Measurements from ENCODE around the gene MRPS26.
"Not testable (repeated sequence)": the region's sequence is repeated elsewhere in the genome, so short reads cannot be mapped to it uniquely, and the experiment has no call there.

MRPS26 gene

GRCh38 chr20:3021777-3022176, 24.1 kb upstream of the MRPS26 start:
- DNase-seq (ENCODE audit: extremely low read depth, insufficient read length): no peak
- H3K4me3 ChIP-seq (replicated peaks; ENCODE audit: low read depth, low read length): no peak overlapping the region
- TF ChIP-seq CTCF (IDR thresholded peaks at IDR 0.05; ENCODE audit: insufficient read depth, low read length, poor library complexity, severe bottlenecking): no peak
- H3K36me3 ChIP-seq (ENCODE audit: control insufficient read depth, insufficient read depth, low read length): peaks cover 13% of the 10 kb centered on the region
- H3K27me3 ChIP-seq (replicated peaks; ENCODE audit: control insufficient read depth, insufficient read depth, low read length): no peaks in the 10 kb centered on the region

GRCh38 chr20:3022559-3023490, 23.0 kb upstream of the MRPS26 start:
- not testable (repeated sequence) for DNase-seq (ENCODE audit: extremely low read depth, insufficient read length); H3K27me3 ChIP-seq (replicated peaks; ENCODE audit: control insufficient read depth, insufficient read depth, low read length); H3K4me3 ChIP-seq (replicated peaks; ENCODE audit: low read depth, low read length)
- H3K36me3 ChIP-seq (ENCODE audit: control insufficient read depth, insufficient read depth, low read length): peaks cover 18% of the 10 kb centered on the region

GRCh38 chr20:3027987-3028386, 17.9 kb upstream of the MRPS26 start:
- no peak for DNase-seq (ENCODE audit: extremely low read depth, insufficient read length)
- Histone ChIP-seq H3K36me3 (ENCODE audit: control insufficient read depth, insufficient read depth, low read length) (peaks cover 26% of the 10 kb centered on the region), H3K27me3 (replicated peaks; ENCODE audit: control insufficient read depth, insufficient read depth, low read length) (no peaks in the 10 kb centered on the region), H3K4me3 (replicated peaks; ENCODE audit: low read depth, low read length) (no peak overlapping the region)
- TF ChIP-seq CTCF (IDR thresholded peaks at IDR 0.05; ENCODE audit: insufficient read depth, low read length, poor library complexity, severe bottlenecking): no peak

- TF ChIP-seq CTCF (IDR thresholded peaks at IDR 0.05; ENCODE audit: insufficient read depth, low read length, poor library complexity, severe bottlenecking): no peak
- peaks cover 28% of the 10 kb centered on the region for H3K36me3 ChIP-seq (ENCODE audit: control insufficient read depth, insufficient read depth, low read length)
Measured at GRCh38 chr20:3031524-3032147, 14.2 kb upstream of the MRPS26 start.

GRCh38 chr20:3032624-3033023, 13.2 kb upstream of the MRPS26 start:
- Histone ChIP-seq H3K27me3 (replicated peaks; ENCODE audit: control insufficient read depth, insufficient read depth, low read length) (no peaks in the 10 kb centered on the region), H3K4me3 (replicated peaks; ENCODE audit: low read depth, low read length) (no peak overlapping the region), H3K36me3 (ENCODE audit: control insufficient read depth, insufficient read depth, low read length) (peaks cover 31% of the 10 kb centered on the region)
- no peak for TF ChIP-seq CTCF (IDR thresholded peaks at IDR 0.05; ENCODE audit: insufficient read depth, low read length, poor library complexity, severe bottlenecking)
- no peak for DNase-seq (ENCODE audit: extremely low read depth, insufficient read length)

More at GRCh38 chr20:3031524-3032147, 14.2 kb upstream of the MRPS26 start:
- Histone ChIP-seq H3K4me3 (replicated peaks; ENCODE audit: low read depth, low read length) (no peak overlapping the region), H3K27me3 (replicated peaks; ENCODE audit: control insufficient read depth, insufficient read depth, low read length) (no peaks in the 10 kb centered on the region)
- DNase-seq (ENCODE audit: extremely low read depth, insufficient read length): no peak

- Histone ChIP-seq H3K27me3 (replicated peaks; ENCODE audit: control insufficient read depth, insufficient read depth, low read length) (no peaks in the 10 kb centered on the region), H3K36me3 (ENCODE audit: control insufficient read depth, insufficient read depth, low read length) (peaks cover 29% of the 10 kb centered on the region), H3K4me3 (replicated peaks; ENCODE audit: low read depth, low read length) (no peak overlapping the region)
- no peak for DNase-seq (ENCODE audit: extremely low read depth, insufficient read length)
- TF ChIP-seq CTCF (IDR thresholded peaks at IDR 0.05; ENCODE audit: insufficient read depth, low read length, poor library complexity, severe bottlenecking): no peak
Measured at GRCh38 chr20:3037654-3038053, 8.2 kb upstream of the MRPS26 start.
